Panc1 (cell line): ENCODE results near the gene KHDRBS2. TPM values are rescaled to one million over a fixed set of nuclear protein-coding genes. Genes with fewer than 3 reads are reported as not detected.

Experiments
- ATAC-seq: fragments of 200-7000 bp; cut with Tn5 transposase; 2 replicates; pipeline ENCODE4 v1.9.1; 2020; ENCODE audit warnings: mild to moderate bottlenecking, moderate library complexity
- BruUV-seq: library from RNA; stranded (reverse); fragments of 400-500 nt; replicated peaks from 2 replicates; lab custom pipeline; 2021; lab: Mats Ljungman, UMichigan
- CTCF ChIA-PET: fragments of 300-600 bp; sonication (Branson Sonifier 250); formaldehyde crosslinking; loops from one replicate; lab custom pipeline; 2022; ENCODE audit warnings: antibody characterized with exemption; lab: Charles Lee
- POLR2A ChIA-PET: fragments of 300-600 bp; sonication (Branson Sonifier 250); formaldehyde crosslinking; loops from one replicate; lab custom pipeline; 2022; ENCODE audit warnings: antibody characterized with exemption; lab: Charles Lee
- DNase-seq: peaks from one replicate; pipeline ENCODE4 v3.0.0-alpha.2; 2010; ENCODE audit warnings: low read depth, low spot score
- H3K27ac ChIP-seq: 2 replicates; pipeline ENCODE4 v1.5.1; 2011; ENCODE audit warnings: mild to moderate bottlenecking, low read length, inconsistent platforms
- H3K27me3 ChIP-seq: fragments of 200-500 bp; sonication (Bioruptor generic); 2 replicates; pipeline ENCODE4 v1.6.0; 2014; ENCODE audit warnings: low read length, inconsistent platforms; ENCODE audit not compliant: control insufficient read depth, insufficient read depth
- H3K36me3 ChIP-seq: fragments of 200-500 bp; sonication (Bioruptor generic); 2 replicates; pipeline ENCODE4 v1.5.1; 2014; ENCODE audit warnings: inconsistent platforms, mild to moderate bottlenecking, low read length, moderate library complexity; ENCODE audit not compliant: control insufficient read depth, insufficient read depth
- H3K4me1 ChIP-seq: 2 replicates; pipeline ENCODE4 v1.5.1; 2011; ENCODE audit warnings: inconsistent platforms, mild to moderate bottlenecking, low read length, moderate library complexity; ENCODE audit not compliant: control insufficient read depth, insufficient read depth
- H3K4me3 ChIP-seq, 2 experiments: 2 replicates each; pipeline ENCODE4 v1.5.1; 2011 to 2012; ENCODE audit warnings: low read depth in 2 of 2, low read length in 2 of 2, mild to moderate bottlenecking in 2 of 2, inconsistent platforms in 1 of 2, moderate library complexity in 1 of 2
- H3K9me3 ChIP-seq: fragments of 200-500 bp; sonication (Bioruptor generic); 2 replicates; pipeline ENCODE4 v1.5.1; 2014; ENCODE audit warnings: low read depth, mild to moderate bottlenecking, inconsistent platforms, low read length, moderate library complexity; ENCODE audit not compliant: control insufficient read depth, insufficient read depth
- CTCF ChIP-seq: fragments of 450-650 bp; IDR thresholded peaks from 2 replicates; pipeline ENCODE4 v1.5.1; 2017; ENCODE audit warnings: mild to moderate bottlenecking
- POLR2AphosphoS5 ChIP-seq: IDR thresholded peaks from 2 replicates; pipeline ENCODE4 v1.6.1; 2012; ENCODE audit warnings: mild to moderate bottlenecking, low read depth, low read length, moderate library complexity
- REST ChIP-seq, 2 experiments: IDR thresholded peaks; 2 replicates each; pipeline ENCODE4 v1.6.1; 2011 to 2012; ENCODE audit warnings: low read depth in 2 of 2, control low read depth in 1 of 2, low read length in 1 of 2, mild to moderate bottlenecking in 1 of 2, moderate library complexity in 1 of 2; ENCODE audit not compliant: insufficient read depth in 1 of 2
- SIN3A ChIP-seq: IDR thresholded peaks from 2 replicates; pipeline ENCODE4 v1.6.1; 2012; ENCODE audit warnings: low read depth, mild to moderate bottlenecking, low read length, moderate library complexity, borderline replicate concordance; ENCODE audit not compliant: insufficient read depth
- TCF7L2 ChIP-seq: IDR thresholded peaks from 2 replicates; pipeline ENCODE4 v1.6.1; 2011; ENCODE audit warnings: mild to moderate bottlenecking, low read depth, low read length, inconsistent platforms
- in situ Hi-C: cut with HindIII; loops from 2 replicates; pipeline ENCODE4 v1.10.0; 2016; ENCODE audit warnings: low sequenced_read_pairs, low pct_unique_long_range_greater_than_20kb
- intact Hi-C: fragments of 100-400 bp; cut with micrococcal nuclease; formaldehyde crosslinking; loops from one replicate; pipeline ENCODE4 v1.10.0; 2022; ENCODE audit not compliant: unreplicated experiment
- total RNA-seq: library from RNA; stranded (reverse); gene quantifications from one replicate; pipeline ENCODE4 v1.2.1, GENCODE V29; 2021; ENCODE audit not compliant: unreplicated experiment

The KHDRBS2 gene
- total RNA-seq, 1 experiment from 2014 or later, result not detected

GRCh38 chr6:62039605-62040004 lies 246.4 kb downstream of the KHDRBS2 start:
- BruUV-seq, result no TSS peak
- no peak overlapping the region for H3K27ac ChIP-seq
- POLR2A ChIA-PET, result no interaction called here
- no peaks in the 10 kb centered on the region for H3K27me3 ChIP-seq
- DNase-seq (no peak), ATAC-seq (no peak)
- H3K4me1 ChIP-seq, result no peaks in the 10 kb centered on the region
- TF ChIP-seq TCF7L2, result no peak
- CTCF ChIA-PET, result no interaction called here
- intact Hi-C loops (no loop called here), in situ Hi-C loops (no loop called here)
- no peaks in the 10 kb centered on the region for H3K9me3 ChIP-seq
- H3K4me3 ChIP-seq, result no peak overlapping the region
- H3K36me3 ChIP-seq, result no peaks in the 10 kb centered on the region

- intact Hi-C loops, result no loop called here
- Histone ChIP-seq H3K4me1 (no peaks in the 10 kb centered on the region), H3K27ac (no peak overlapping the region), H3K9me3 (no peaks in the 10 kb centered on the region), H3K27me3 (no peaks in the 10 kb centered on the region), H3K4me3 (no peak overlapping the region), H3K36me3 (no peaks in the 10 kb centered on the region)
- ChIA-PET POLR2A (no interaction called here), CTCF (no interaction called here)
- in situ Hi-C loops, result no loop called here
- BruUV-seq, result no TSS peak
- TF ChIP-seq CTCF (no peak), SIN3A (no peak), POLR2AphosphoS5 (no peak), TCF7L2 (no peak), REST (IDR thresholded peaks at IDR 0.05; ENCODE audit: insufficient read depth in 1 of 2, low read depth in 2 of 2, low read length in 1 of 2) (no peak)
- no peak for DNase-seq
- ATAC-seq, result no peak
These were observed 248.6 kb downstream of the KHDRBS2 start for GRCh38 chr6:62037445-62037844.

GRCh38 chr6:62035952-62036351 lies 250.1 kb downstream of the KHDRBS2 start:
- ChIA-PET POLR2A (no interaction called here), CTCF (no interaction called here)
- in situ Hi-C loops, result no loop called here
- H3K27me3 ChIP-seq, result no peaks in the 10 kb centered on the region
- no TSS peak for BruUV-seq
- H3K36me3 ChIP-seq, result no peaks in the 10 kb centered on the region
- H3K9me3 ChIP-seq, result no peaks in the 10 kb centered on the region
- no peak for ATAC-seq
- H3K4me3 ChIP-seq, result no peak overlapping the region
- intact Hi-C loops, result no loop called here
- DNase-seq, result no peak
- no peak overlapping the region for H3K27ac ChIP-seq
- H3K4me1 ChIP-seq, result no peaks in the 10 kb centered on the region
- no peak for TF ChIP-seq SIN3A
- TF ChIP-seq POLR2AphosphoS5, result no peak
- TF ChIP-seq REST (IDR thresholded peaks at IDR 0.05; ENCODE audit: insufficient read depth in 1 of 2, low read depth in 2 of 2, low read length in 1 of 2), result no peak
- TF ChIP-seq CTCF, result no peak
- TF ChIP-seq TCF7L2, result no peak
